Neural progenitor cell (in vitro differentiated cells): ENCODE measurements around the gene KNDC1.
"Not testable (repeated sequence)": the region's sequence is repeated elsewhere in the genome, so short reads cannot be mapped to it uniquely, and the experiment has no call there.

Experiments
- EZH2 ChIP-seq: fragments of 200-600 bp; sonication (generic); IDR thresholded peaks from 2 replicates; pipeline ENCODE4 v1.6.1; 2017; ENCODE audit warnings: antibody characterized with exemption, mild to moderate bottlenecking, moderate library complexity
- TF ChIP-seq, protein P1 (sequence below): fragments of 200-600 bp; sonication (generic); IDR thresholded peaks from 2 replicates; pipeline ENCODE4 v1.5.1; 2017; ENCODE audit warnings: antibody characterized with exemption, mild to moderate bottlenecking

DNA sequence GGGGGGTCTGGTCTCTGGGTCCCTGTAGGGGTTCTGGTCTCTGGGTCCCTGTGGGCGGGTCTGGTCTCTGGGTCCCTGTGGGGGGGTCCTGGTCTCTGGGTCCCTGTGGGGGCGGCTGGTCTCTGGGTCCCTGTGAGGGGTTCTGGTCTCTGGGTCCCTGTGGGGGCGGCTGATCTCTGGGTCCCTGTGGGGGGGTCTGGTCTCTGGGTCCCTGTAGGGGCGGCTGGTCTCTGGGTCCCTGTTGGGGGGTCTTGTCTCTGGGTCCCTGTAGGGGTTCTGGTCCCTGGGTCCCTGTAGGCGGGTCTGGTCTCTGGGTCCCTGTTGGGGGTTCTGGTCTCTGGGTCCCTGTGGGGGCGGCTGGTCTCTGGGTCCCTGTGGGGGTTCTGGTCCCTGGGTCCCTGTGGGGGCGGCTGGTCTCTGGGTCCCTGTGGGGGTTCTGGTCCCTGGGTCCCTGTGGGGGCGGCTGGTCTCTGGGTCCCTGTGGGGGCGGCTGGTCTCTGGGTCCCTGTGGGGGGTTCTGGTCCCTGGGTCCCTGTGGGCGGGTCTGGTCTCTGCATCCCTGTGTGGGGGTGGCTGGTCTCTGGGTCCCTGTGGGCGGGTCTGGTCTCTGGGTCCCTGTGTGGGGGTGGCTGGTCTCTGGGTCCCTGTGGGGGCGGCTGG, 22.4 kb upstream of the KNDC1 start:
- TF ChIP-seq, protein P1, sequence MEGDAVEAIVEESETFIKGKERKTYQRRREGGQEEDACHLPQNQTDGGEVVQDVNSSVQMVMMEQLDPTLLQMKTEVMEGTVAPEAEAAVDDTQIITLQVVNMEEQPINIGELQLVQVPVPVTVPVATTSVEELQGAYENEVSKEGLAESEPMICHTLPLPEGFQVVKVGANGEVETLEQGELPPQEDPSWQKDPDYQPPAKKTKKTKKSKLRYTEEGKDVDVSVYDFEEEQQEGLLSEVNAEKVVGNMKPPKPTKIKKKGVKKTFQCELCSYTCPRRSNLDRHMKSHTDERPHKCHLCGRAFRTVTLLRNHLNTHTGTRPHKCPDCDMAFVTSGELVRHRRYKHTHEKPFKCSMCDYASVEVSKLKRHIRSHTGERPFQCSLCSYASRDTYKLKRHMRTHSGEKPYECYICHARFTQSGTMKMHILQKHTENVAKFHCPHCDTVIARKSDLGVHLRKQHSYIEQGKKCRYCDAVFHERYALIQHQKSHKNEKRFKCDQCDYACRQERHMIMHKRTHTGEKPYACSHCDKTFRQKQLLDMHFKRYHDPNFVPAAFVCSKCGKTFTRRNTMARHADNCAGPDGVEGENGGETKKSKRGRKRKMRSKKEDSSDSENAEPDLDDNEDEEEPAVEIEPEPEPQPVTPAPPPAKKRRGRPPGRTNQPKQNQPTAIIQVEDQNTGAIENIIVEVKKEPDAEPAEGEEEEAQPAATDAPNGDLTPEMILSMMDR = not testable (repeated sequence)
- TF ChIP-seq EZH2 = not testable (repeated sequence)
